Duodenal mucosa (tissue), 2 donors: ENCODE measurements around the gene MSH5.
"Not testable (repeated sequence)": the region's sequence is repeated elsewhere in the genome, so short reads cannot be mapped to it uniquely, and the experiment has no call there.

Experiments
- H3K27ac ChIP-seq: one replicate; pipeline ENCODE4 v1.7.0; 2013; ENCODE audit warnings: low read depth, low read length
- H3K27me3 ChIP-seq, 2 donors: one replicate each; pipeline ENCODE4 v1.7.0; 2013; ENCODE audit warnings: low read length in 2 of 2, control low read depth in 1 of 2; ENCODE audit not compliant: insufficient read depth in 2 of 2, control insufficient read depth in 1 of 2
- H3K36me3 ChIP-seq, 2 donors: one replicate each; pipeline ENCODE4 v1.7.0; 2013; ENCODE audit warnings: low read length in 2 of 2, control low read depth in 1 of 2; ENCODE audit not compliant: insufficient read depth in 2 of 2, control insufficient read depth in 1 of 2
- H3K4me1 ChIP-seq, 2 donors: one replicate each; pipeline ENCODE4 v1.7.0; 2013; ENCODE audit warnings: low read length in 2 of 2, control low read depth in 1 of 2; ENCODE audit not compliant: insufficient read depth in 2 of 2, control insufficient read depth in 1 of 2
- H3K4me3 ChIP-seq, 2 donors: one replicate each; pipeline ENCODE4 v1.7.0; 2013; ENCODE audit warnings: low read length in 2 of 2, low read depth in 1 of 2
- H3K9ac ChIP-seq, 2 donors: one replicate each; pipeline ENCODE4 v1.7.0; 2013; ENCODE audit warnings: low read length in 2 of 2, low read depth in 1 of 2
- H3K9me3 ChIP-seq, 2 donors: one replicate each; pipeline ENCODE4 v1.7.0; 2013; ENCODE audit warnings: low read length in 2 of 2, control low read depth in 1 of 2; ENCODE audit not compliant: control insufficient read depth in 1 of 2

Gene MSH5

GRCh38 chr6:31801031-31801927 lies 61.5 kb downstream of the MSH5 start:
- not testable (repeated sequence) for H3K27ac ChIP-seq

DNA sequence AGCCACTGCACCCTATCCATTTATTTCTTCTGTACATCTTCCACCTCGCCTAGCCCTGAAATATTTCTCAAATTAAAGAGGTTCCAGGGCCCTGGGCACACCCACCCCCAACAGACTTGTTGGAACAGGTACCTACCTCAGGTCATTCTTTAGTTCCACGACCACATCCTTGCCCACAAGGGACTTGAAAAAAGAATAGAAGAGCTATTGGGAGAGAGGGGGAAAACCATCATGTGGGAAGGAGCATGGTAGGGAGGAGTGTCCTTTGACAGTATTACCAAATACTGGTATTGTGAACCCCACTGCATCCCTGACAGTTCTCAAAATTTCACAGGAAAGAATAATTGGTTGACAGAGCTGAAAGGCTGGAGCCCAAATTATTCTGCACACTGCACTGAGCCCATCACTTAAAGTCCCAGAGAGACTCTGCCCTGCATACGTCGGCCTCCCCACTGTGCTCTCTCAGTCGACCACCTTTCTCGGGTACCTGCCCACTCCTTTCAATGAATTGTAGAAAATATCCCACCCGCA lies 66.2 kb downstream of the MSH5 start:
- no peaks in the 10 kb centered on the region for H3K27me3 ChIP-seq
- H3K9me3 ChIP-seq: no peaks in the 10 kb centered on the region
- no peak overlapping the region for H3K27ac ChIP-seq
- H3K4me1 ChIP-seq: peaks cover 0 to 11% of the 10 kb centered on the region in 2 donors
- H3K9ac ChIP-seq: peak overlapping the region; percentile 63 to 90
- H3K36me3 ChIP-seq: peaks cover 0 to 4% of the 10 kb centered on the region in 2 donors
- peak overlapping the region; percentile 66 to 89 for H3K4me3 ChIP-seq

More at GRCh38 chr6:31801031-31801927, 61.5 kb downstream of the MSH5 start:
- H3K9me3 ChIP-seq, H3K27me3 ChIP-seq, H3K4me3 ChIP-seq, H3K36me3 ChIP-seq, H3K4me1 ChIP-seq, H3K9ac ChIP-seq: not testable (repeated sequence)

DNA sequence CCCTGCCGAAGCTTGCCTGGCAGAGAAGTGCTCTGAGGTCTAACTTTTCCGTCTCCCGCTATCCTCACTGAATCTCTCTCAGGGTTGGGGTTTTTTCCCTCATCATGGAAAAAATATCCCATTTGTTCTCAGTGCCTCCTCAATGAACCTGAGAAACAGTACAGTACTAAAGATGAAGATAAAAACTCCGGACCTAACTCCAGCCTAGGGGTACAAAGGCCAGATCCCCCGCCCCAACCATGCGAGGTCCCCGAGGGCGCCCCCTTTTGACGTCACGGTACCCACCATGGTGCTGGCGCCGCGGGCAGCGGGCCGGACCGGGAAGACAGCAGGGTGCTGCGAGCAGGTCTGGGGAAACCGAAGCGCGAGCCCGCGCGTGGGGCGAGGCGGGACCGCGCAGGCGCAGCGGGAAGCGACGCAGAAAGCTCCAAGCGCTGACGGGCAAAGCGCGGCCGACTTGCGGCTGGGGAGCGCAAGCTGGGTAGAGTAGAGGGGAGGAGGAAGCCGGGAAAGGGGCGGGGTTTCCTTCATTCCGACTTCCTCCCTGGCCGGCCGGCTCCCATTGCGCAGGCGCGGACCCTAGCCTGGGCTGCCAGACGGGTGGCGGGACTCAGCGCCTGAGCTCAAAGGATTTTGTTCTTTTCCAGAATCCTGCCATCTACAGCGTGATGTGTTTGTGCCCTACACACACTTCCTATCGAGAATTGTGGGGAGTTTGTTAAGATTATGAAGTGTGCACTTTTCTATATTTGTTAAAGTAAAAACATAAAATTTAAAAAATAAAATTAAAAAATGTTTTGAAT lies 66.9 kb downstream of the MSH5 start, which contains the start of gene LSM2:
TSS of gene LSM2 (minus strand) at position 497 of the 803 bp plus-strand sequence. CDS start at position 288, 209 bp downstream.
- Histone ChIP-seq H3K27ac (peak within 1 kb of the TSS; percentile 94), H3K36me3 (peaks cover 0 to 4% of the 10 kb centered on the region in 2 donors), H3K9ac (peak within 1 kb of the TSS; percentile 63 to 90), H3K4me3 (peak within 1 kb of the TSS; percentile 66 to 89), H3K4me1 (peaks cover 5 to 11% of the 10 kb centered on the region in 2 donors), H3K27me3 (no peaks in the 10 kb centered on the region), H3K9me3 (no peaks in the 10 kb centered on the region)

DNA sequence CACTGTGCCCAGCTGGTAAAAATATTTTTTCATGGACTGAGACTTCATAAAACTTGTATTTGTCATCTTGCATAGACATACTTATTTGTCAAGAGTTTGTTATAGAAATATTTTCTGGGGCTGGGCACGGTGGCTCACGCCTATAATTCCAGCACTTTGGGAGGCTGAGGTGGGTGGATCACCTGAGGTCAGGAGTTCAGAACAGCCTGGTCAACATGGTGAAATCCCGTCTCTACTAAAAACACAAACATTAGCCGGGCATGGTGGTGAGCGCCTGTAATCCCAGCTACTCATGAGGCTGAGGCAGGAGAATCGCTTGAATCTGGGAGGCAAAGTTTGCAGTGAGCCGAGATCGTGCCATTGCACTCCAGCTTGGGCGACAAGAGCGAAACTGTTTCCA lies 68.8 kb downstream of the MSH5 start:
- not testable (repeated sequence) for H3K4me3 ChIP-seq, H3K9ac ChIP-seq, H3K9me3 ChIP-seq, H3K27ac ChIP-seq, H3K27me3 ChIP-seq, H3K36me3 ChIP-seq
- H3K4me1 ChIP-seq: peaks cover 9 to 15% of the 10 kb centered on the region in 2 donors

- H3K27me3 ChIP-seq: no peaks in the 10 kb centered on the region
- no peak overlapping the region for H3K9ac ChIP-seq
- H3K27ac ChIP-seq: no peak overlapping the region
- H3K4me3 ChIP-seq: no peak overlapping the region
- no peaks in the 10 kb centered on the region for H3K36me3 ChIP-seq
- no peaks in the 10 kb centered on the region for H3K9me3 ChIP-seq
- peaks cover 10 to 13% of the 10 kb centered on the region in 2 donors for H3K4me1 ChIP-seq
Observed at GRCh38 chr6:31811645-31812044, 71.8 kb downstream of the MSH5 start.
